ENCODE results near the gene NOXA1.
"Not testable (repeated sequence)": the region's sequence is repeated elsewhere in the genome, so short reads cannot be mapped to it uniquely, and the experiment has no call there.

Gene NOXA1

DNA sequence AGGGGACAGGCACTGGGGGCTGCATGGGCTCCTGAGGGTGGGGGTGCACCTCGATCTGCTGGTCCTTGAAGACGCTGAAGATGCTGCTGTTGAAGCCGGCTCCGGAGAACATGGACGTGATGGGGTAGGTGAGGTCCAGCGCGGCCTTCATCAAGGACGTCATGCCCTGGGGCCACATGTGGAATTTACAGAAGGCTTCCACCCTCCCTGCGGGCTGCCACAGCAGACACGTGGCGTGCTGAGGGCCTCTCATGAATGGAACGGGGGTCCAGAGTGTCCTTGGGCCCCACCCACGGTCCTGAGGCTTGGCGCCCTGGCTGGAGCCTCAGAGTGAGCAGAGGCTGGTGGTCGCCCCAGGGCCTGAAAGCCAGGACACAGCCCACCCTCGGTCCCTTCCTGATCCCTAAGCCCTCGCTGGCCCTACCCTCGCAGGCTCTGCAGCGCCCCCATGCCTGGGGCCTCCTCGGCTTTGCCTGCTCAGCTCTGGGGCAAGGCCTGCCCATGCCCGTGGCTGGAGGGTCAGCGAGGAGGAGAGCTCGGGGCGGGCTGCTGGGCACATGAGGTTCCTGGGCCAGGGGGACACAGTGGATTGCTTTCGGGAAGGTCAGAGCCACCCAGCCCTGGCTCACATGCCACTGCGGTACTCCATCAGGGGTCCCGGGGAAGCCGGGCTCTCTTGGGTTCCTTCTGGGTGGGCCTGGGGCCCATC is 41.3 kb downstream of the NOXA1 start:
- TF ChIP-seq, protein P1, sequence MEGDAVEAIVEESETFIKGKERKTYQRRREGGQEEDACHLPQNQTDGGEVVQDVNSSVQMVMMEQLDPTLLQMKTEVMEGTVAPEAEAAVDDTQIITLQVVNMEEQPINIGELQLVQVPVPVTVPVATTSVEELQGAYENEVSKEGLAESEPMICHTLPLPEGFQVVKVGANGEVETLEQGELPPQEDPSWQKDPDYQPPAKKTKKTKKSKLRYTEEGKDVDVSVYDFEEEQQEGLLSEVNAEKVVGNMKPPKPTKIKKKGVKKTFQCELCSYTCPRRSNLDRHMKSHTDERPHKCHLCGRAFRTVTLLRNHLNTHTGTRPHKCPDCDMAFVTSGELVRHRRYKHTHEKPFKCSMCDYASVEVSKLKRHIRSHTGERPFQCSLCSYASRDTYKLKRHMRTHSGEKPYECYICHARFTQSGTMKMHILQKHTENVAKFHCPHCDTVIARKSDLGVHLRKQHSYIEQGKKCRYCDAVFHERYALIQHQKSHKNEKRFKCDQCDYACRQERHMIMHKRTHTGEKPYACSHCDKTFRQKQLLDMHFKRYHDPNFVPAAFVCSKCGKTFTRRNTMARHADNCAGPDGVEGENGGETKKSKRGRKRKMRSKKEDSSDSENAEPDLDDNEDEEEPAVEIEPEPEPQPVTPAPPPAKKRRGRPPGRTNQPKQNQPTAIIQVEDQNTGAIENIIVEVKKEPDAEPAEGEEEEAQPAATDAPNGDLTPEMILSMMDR (IDR thresholded peaks at IDR 0.05; ENCODE audit: low read depth, low read length, missing control alignments): no peak
- DNase-seq (ENCODE audit: low read depth): no peak
- H3K4me3 ChIP-seq (ENCODE audit: low read depth, low read length): no peak overlapping the region

DNA sequence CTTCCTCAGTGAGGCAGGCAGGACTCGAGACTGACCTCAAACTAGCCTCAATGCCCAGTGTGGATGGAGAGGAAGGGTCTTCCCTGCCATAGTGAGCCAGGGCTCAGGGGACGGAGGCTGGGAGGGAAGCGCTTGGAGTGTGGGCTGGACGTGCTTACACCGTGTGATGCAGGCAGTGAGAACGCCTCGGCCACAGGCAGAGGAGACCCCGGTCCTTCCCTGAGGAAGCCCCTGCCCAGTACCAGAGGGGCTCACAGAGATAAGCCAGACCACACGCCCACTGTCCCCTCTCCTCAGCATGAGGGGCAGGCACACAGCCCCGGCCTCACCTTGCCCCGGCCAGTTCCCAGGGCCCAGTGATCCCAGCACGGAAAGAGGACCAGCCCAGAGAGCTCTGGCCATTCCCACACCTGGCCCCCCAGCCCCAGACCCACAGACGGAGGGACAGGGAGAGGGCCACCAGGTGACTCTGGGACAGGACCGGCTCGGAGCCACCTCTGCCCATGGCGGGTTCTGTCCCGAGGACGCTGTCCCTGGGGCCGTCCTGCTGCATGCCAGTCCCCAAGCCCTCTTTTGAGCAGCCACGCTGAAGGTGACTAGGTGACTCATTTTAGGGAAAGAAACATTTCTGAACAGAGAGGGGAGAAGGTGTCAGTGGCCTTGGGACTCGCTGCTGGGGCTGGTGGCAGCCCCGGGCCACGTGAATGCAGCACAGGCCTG is 42.0 kb downstream of the NOXA1 start:
- no peak for DNase-seq (ENCODE audit: low read depth)
- TF ChIP-seq, protein P1 (IDR thresholded peaks at IDR 0.05; ENCODE audit: low read depth, low read length, missing control alignments): no peak
- H3K4me3 ChIP-seq (ENCODE audit: low read depth, low read length): no peak overlapping the region

DNA sequence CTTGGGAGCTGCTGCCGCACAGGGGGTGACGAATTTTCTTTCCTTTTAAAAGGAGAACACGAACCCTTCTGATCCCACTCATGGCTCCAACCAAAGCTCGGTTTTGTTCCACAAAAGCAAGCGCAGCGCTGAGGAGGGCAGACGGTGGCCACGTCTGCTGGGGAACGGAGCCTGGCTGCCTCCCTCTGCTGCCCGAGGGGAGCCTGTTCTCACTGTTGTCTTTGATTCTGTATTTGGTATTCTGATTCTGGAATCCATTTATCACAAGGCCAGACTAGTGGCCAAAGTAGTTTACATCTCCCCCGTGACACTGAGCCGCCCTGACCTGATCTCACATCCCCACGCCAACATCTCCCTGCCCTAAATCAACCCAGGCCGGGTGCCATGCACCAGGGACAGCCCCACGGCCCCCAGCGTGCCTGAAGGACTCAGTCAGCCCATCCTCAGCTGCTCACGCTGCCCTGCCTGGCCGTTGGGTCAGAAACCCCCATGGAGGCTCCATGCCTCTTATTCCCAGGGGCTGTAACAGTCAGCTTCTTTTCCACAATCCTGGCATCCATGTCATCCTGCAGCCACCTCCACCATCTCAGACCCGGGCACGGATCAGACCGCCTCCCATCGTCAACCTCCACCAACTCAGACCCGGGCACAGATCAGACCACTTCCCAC is 42.7 kb downstream of the NOXA1 start:
- TF ChIP-seq, protein P1 (IDR thresholded peaks at IDR 0.05; ENCODE audit: low read depth, low read length, missing control alignments): no peak
- no peak overlapping the region for H3K4me3 ChIP-seq (ENCODE audit: low read depth, low read length)
- DNase-seq (ENCODE audit: low read depth): no peak

DNA sequence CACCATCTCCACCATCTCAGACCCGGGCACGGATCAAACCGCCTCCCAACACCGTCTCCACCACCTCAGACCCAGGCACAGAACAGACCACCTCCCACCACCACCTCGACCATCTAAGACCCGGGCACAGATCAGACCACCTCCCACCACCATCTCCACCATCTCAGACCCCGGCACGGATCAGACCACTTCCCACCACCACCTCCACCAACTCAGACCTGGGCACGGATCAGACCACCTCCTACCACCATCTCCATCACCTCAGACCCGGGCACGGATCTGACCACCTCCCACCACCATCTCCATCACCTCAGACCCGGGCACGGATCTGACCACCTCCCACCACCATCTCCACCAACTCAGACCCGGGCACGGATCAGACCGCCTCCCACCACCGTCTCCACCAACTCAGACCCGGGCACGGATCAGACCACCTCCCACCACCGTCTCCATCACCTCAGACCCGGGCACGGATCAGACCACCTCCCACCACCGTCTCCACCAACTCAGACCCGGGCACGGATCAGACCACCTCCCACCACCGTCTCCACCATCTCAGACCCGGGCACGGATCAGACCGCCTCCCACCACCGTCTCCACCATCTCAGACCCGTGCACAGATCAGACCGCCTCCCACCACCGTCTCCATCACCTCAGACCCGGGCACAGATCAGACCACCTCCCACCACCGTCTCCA is 43.3 kb downstream of the NOXA1 start:
- DNase-seq (ENCODE audit: low read depth); H3K4me3 ChIP-seq (ENCODE audit: low read depth, low read length): not testable (repeated sequence)

DNA sequence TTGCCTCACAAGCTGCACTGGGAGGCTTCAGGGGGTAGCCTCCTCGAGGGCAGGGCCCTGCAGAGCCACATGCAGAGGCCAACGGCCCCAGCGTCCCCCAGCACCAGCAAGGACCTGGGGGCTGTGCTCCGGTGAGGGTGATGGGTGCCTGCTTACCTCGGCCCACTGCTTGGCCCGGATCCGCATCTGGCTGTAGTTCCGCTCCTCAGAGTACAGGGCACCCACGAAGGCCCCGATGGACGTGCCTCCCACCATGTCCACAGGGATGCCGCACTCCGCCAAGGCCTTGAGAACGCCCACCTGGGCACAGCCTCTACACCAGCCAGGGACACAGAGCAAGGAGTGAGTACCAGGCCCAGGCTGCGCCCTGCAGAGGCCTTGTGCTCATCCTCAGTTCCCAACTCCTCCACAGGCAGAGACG is 44.0 kb downstream of the NOXA1 start:
- TF ChIP-seq, protein P1 (IDR thresholded peaks at IDR 0.05; ENCODE audit: low read depth, low read length, missing control alignments): no peak
- no peak for DNase-seq (ENCODE audit: low read depth)
- no peak overlapping the region for H3K4me3 ChIP-seq (ENCODE audit: low read depth, low read length)

DNA sequence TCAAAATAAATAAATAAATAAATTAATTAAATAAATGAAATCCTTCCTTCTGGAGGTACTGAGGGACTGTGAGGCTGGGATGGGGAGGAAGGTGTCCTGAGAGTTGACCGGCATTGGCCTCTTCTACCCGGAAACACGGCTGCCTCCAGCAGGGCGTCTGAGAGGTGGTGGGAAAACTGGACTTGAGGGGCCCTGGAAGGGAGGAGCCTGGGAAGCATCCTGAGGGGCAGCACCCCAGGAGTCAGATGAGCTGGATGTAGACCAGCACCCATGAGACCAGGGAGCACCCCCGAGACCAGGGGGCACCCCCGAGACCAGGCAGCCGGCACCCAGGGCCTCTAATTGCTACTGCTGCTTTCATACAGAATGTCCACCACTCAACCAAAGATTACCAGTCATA is 44.7 kb downstream of the NOXA1 start:
- no peak for DNase-seq (ENCODE audit: low read depth)
- no peak overlapping the region for H3K4me3 ChIP-seq (ENCODE audit: low read depth, low read length)
- TF ChIP-seq, protein P1 (IDR thresholded peaks at IDR 0.05; ENCODE audit: low read depth, low read length, missing control alignments): no peak

DNA sequence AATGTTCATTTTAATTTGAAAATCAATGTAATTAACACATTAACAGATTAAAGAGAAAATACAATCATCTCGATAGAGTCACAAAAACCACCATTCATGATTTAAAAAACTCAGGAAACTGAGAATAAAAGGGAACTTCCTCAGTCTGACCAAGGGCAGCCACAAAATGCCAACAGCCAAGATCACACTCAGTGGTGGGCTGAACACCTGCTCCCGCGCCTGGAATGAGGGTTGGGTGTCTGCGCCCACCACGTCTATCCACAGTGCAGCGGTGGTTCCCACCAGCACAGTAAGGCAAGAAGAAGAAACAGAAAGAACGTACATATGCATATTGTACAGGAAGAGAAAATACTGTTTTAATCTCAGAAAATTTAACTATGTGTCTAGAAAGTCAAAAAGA is 47.6 kb downstream of the NOXA1 start:
- H3K4me3 ChIP-seq (ENCODE audit: low read depth, low read length): no peak overlapping the region
- TF ChIP-seq, protein P1 (IDR thresholded peaks at IDR 0.05; ENCODE audit: low read depth, low read length, missing control alignments): no peak
- DNase-seq (ENCODE audit: low read depth): no peak
